HFFc6 (cell line): ENCODE data around the gene ATP6V1B1. TPM values are rescaled to one million over a fixed set of nuclear protein-coding genes. Genes with fewer than 3 reads are reported as not detected.

ENCODE experiments used
- DNase-seq: peaks from one replicate; pipeline ENCODE4 v3.0.0-alpha.2; 2018
- H3K27ac Mint-ChIP-seq: 2 replicates; pipeline ENCODE4 v1.8.0; 2020; ENCODE audit warnings: mild to moderate bottlenecking, mixed read lengths
- H3K27me3 Mint-ChIP-seq: 2 replicates; pipeline ENCODE4 v1.8.0; 2021; ENCODE audit warnings: mild to moderate bottlenecking, moderate library complexity, mixed read lengths; ENCODE audit not compliant: insufficient read depth
- H3K36me3 Mint-ChIP-seq: 2 replicates; pipeline ENCODE4 v1.8.0; 2021; ENCODE audit warnings: low read depth, mixed read lengths
- H3K4me1 Mint-ChIP-seq: 2 replicates; pipeline ENCODE4 v1.8.0; 2020; ENCODE audit warnings: low read depth, mixed read lengths
- H3K4me3 Mint-ChIP-seq: 2 replicates; pipeline ENCODE4 v1.8.0; 2020; ENCODE audit warnings: mild to moderate bottlenecking, moderate library complexity, mixed read lengths
- H3K9me3 Mint-ChIP-seq: 2 replicates; pipeline ENCODE4 v1.8.0; 2020; ENCODE audit warnings: mild to moderate bottlenecking, mixed read lengths
- total RNA-seq, 6 experiments: library from RNA; stranded (reverse); fragmentation: NEBNext Ultra II Directional; extraction: Animal tissue kit (Norgen Biotek cat#: 25700); gene quantifications; 2 replicates in 1 of 6; 3 replicates in 5 of 6; pipeline ENCODE4 v1.2.3, GENCODE V29; 2021
- TF ChIP-seq, protein P1 (sequence below): fragments of 200-600 bp; sonication (generic); IDR thresholded peaks from 2 replicates; pipeline ENCODE4 v1.5.0; 2021; ENCODE audit warnings: antibody characterized with exemption, mild to moderate bottlenecking

Gene ATP6V1B1
- total RNA-seq, 6 experiments from 2014 or later, result 0.22 to 0.66 (median 0.57) TPM; not detected in 3

- TF ChIP-seq, protein P1, sequence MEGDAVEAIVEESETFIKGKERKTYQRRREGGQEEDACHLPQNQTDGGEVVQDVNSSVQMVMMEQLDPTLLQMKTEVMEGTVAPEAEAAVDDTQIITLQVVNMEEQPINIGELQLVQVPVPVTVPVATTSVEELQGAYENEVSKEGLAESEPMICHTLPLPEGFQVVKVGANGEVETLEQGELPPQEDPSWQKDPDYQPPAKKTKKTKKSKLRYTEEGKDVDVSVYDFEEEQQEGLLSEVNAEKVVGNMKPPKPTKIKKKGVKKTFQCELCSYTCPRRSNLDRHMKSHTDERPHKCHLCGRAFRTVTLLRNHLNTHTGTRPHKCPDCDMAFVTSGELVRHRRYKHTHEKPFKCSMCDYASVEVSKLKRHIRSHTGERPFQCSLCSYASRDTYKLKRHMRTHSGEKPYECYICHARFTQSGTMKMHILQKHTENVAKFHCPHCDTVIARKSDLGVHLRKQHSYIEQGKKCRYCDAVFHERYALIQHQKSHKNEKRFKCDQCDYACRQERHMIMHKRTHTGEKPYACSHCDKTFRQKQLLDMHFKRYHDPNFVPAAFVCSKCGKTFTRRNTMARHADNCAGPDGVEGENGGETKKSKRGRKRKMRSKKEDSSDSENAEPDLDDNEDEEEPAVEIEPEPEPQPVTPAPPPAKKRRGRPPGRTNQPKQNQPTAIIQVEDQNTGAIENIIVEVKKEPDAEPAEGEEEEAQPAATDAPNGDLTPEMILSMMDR, result no peak
- no peak for DNase-seq
- Mint-ChIP-seq H3K4me3 (peak overlapping the region; percentile 85; the same call in 1 of the 2 replicates), H3K27me3 (no peaks in the 10 kb centered on the region; the same call in 1 of the 2 replicates), H3K36me3 (no peaks in the 10 kb centered on the region), H3K9me3 (no peaks in the 10 kb centered on the region), H3K27ac (no peak overlapping the region), H3K4me1 (peaks cover 36% of the 10 kb centered on the region)
Measured at GRCh38 chr2:70906439-70907005, 29.2 kb upstream of the ATP6V1B1 start.

DNA sequence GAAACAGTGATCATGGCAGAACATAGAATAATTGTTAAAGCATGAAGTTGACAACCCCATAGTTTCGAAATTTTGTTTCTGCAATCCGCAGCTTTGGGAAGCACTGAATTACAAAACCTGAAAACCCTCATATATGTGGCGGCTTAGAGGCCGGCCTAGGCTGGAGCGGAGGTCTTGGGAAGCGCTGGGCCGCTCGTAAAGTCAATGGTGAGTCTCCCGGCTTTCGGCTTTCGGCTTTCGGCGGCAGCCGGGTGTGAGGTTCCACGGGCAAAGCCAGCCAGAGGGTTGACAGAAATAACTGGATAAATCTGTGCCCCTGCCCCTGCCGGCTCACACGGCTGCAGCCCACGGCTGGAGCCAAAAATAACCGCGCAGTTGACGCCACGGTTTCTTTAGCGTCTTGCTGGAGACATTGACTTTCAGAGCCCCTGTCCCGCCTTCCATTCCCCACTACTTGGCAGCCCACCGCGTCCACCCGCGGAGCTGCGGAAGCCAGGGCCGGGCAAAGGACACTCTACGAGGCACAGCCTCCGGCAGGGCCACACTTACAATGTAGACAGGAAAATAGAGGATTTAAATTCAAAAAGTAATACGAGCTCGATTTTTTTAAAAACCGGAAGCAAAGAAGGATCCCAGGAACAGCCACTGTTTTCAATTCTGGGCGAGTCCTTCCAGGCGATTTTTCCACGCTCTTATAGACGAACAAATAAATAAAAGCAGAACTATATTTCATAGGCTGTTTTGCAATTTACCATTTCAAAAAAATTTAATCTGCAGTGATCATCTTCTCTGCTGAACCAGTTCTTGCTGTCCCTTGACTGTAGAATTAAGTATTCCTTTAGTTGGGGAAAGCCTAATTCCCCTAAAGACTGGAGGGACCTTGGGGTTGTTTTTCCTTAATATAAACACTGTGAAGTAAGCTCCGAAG is 28.3 kb upstream of the ATP6V1B1 start:
- peak overlapping the region; percentile 85 for H3K4me3 Mint-ChIP-seq
- TF ChIP-seq, protein P1, result no peak
- H3K27me3 Mint-ChIP-seq, result no peaks in the 10 kb centered on the region; the same call in 1 of the 2 replicates
- H3K27ac Mint-ChIP-seq, result peak overlapping the region; percentile 68
- DNase-seq, result no peak
- H3K9me3 Mint-ChIP-seq, result no peaks in the 10 kb centered on the region
- peaks cover 27% of the 10 kb centered on the region for H3K4me1 Mint-ChIP-seq
- H3K36me3 Mint-ChIP-seq, result no peaks in the 10 kb centered on the region

- Mint-ChIP-seq H3K9me3 (no peaks in the 10 kb centered on the region), H3K36me3 (no peaks in the 10 kb centered on the region), H3K4me3 (no peak overlapping the region), H3K27ac (no peak overlapping the region), H3K4me1 (no peaks in the 10 kb centered on the region), H3K27me3 (no peaks in the 10 kb centered on the region; the same call in 1 of the 2 replicates)
- TF ChIP-seq, protein P1, result no peak
- no peak for DNase-seq
Measured at GRCh38 chr2:70916291-70916690, 19.4 kb upstream of the ATP6V1B1 start.

DNA sequence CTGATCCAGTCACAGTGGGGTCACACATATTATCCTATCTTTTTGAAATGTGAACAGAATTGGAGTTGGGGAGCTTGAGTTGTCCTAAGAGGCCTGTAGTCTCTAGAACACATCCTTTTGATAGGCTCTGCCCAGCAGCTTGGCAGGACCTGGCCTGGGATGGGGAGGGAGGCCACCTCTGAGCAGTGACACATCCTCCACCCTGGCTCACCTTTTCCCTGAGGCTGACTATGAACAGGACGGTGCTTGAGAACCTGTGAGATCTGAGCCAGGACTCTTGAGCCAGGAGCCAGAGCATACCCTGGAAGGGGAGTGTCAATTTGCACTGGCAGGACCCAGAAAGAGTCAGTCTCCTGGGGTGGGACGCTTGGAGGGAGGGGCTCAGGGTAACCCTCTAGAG is 17.7 kb upstream of the ATP6V1B1 start:
- Mint-ChIP-seq H3K27me3 (peaks cover 2% of the 10 kb centered on the region; the same call in 1 of the 2 replicates), H3K27ac (no peak overlapping the region), H3K4me1 (peaks cover 7% of the 10 kb centered on the region; the same call in 1 of the 2 replicates), H3K9me3 (no peaks in the 10 kb centered on the region), H3K4me3 (no peak overlapping the region), H3K36me3 (no peaks in the 10 kb centered on the region; the same call in 1 of the 2 replicates)
- DNase-seq, result no peak
- TF ChIP-seq, protein P1, result no peak

DNA sequence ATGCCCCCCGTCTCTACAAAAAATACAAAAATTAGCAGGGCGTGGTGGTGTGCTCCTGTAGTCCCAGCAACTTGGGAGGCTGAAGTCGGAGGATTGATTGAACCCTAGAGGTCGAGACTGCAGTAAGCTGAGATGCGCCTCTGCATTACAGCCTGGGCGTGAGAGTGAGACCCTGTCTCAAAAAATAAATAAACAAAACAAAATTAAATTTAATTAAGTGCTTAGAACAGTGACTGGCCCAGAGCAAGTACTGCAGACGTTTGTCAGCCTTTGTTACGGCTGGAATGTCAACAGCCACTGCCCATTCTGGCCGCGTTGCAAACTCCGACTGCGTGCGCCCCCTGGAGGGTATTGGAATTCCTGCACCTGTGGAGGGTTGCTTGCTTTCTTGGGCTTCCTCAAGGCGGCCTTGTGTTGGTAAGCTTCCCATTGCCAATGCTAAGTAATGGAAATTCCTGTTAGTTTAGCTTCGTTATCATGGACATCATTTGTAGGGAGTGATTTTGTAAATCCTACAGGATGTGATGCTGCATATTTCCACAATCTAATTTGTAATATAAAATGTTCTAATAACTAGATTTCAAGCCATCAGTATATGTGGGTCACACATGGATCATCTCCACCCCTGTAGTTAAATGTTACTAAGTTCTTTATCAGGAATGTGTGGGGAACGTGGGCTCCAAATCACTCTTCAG is 15.9 kb upstream of the ATP6V1B1 start:
- H3K27me3 Mint-ChIP-seq, result peaks cover 2% of the 10 kb centered on the region; the same call in 1 of the 2 replicates
- DNase-seq, result peak; percentile 68
- H3K27ac Mint-ChIP-seq, result no peak overlapping the region
- no peaks in the 10 kb centered on the region; the same call in 1 of the 2 replicates for H3K36me3 Mint-ChIP-seq
- H3K4me3 Mint-ChIP-seq, result no peak overlapping the region
- TF ChIP-seq, protein P1, result peak; percentile 95
- no peaks in the 10 kb centered on the region for H3K9me3 Mint-ChIP-seq
- H3K4me1 Mint-ChIP-seq, result peaks cover 7% of the 10 kb centered on the region; the same call in 1 of the 2 replicates
